Gastrocnemius medialis (tissue), 4 donors: ENCODE measurements around the gene CD37. TPM values are rescaled to one million over a fixed set of nuclear protein-coding genes. Genes with fewer than 3 reads are reported as not detected.
A peak's percentile ranks its signal among the peaks of the same experiment; 100 is the strongest.
"Not testable (repeated sequence)": the region's sequence is repeated elsewhere in the genome, so short reads cannot be mapped to it uniquely, and the experiment has no call there.

Experiments
- ATAC-seq, 2 donors: fragments of 150-250 bp; one replicate each; pipeline ENCODE4 v1.9.1; 2016
- DNase-seq, 2 donors: peaks; one replicate each; pipeline ENCODE4 v3.0.0-alpha.2; 2019
- H3K27ac ChIP-seq, 4 donors: fragments of 200-600 bp; sonication (generic); 1 replicate in 1 of 4; 2 replicates in 3 of 4; pipeline ENCODE4 v1.5.1; 2016 to 2018; ENCODE audit warnings: mild to moderate bottlenecking in 2 of 4, moderate library complexity in 1 of 4
- H3K27me3 ChIP-seq, 3 donors: fragments of 200-600 bp; sonication (generic) in 2 of 3; 1 replicate in 1 of 3; 2 replicates in 2 of 3; pipeline versions ENCODE4 v1.5.1 to v1.6.0; 2016 to 2019; ENCODE audit warnings: mild to moderate bottlenecking in 1 of 3, moderate library complexity in 1 of 3
- H3K36me3 ChIP-seq, 2 donors: fragments of 200-600 bp; sonication (generic) in 1 of 2; one replicate each; pipeline ENCODE4 v1.5.1; 2017 to 2018
- H3K4me1 ChIP-seq, 2 donors: fragments of 200-600 bp; sonication (generic) in 1 of 2; one replicate each; pipeline ENCODE4 v1.5.1; 2016 to 2017; ENCODE audit warnings: mild to moderate bottlenecking in 2 of 2
- H3K4me3 ChIP-seq, 4 donors: fragments of 200-600 bp; sonication (generic) in 3 of 4; 1 replicate in 1 of 4; 2 replicates in 3 of 4; pipeline ENCODE4 v1.5.1; 2016 to 2019; ENCODE audit warnings: mild to moderate bottlenecking in 2 of 4
- H3K9me3 ChIP-seq, 3 donors: fragments of 200-600 bp; sonication (generic) in 2 of 3; 1 replicate in 1 of 3; 2 replicates in 2 of 3; pipeline ENCODE4 v1.5.1; 2016 to 2019
- CTCF ChIP-seq, 5 experiments: fragments of 450-650 bp in 3 of 5; fragments of 200-600 bp in 2 of 5; sonication (generic) in 2 of 5; IDR thresholded peaks in 4 of 5; conservative IDR thresholded peaks in 1 of 5; 1 replicate in 4 of 5; 2 replicates in 1 of 5; pipeline ENCODE4 v1.5.1; 2016 to 2019; ENCODE audit warnings: antibody characterized with exemption in 5 of 5, mild to moderate bottlenecking in 3 of 5, moderate library complexity in 3 of 5
- POLR2A ChIP-seq, 2 donors: fragments of 450-650 bp; IDR thresholded peaks; one replicate each; pipeline ENCODE4 v1.6.1; 2017; ENCODE audit warnings: antibody characterized with exemption in 2 of 2, mild to moderate bottlenecking in 2 of 2, moderate library complexity in 2 of 2
- in situ Hi-C, 4 donors: fragments of 200-750 bp; cut with MboI; loops; one replicate each; pipeline versions ENCODE4 v1.15.0 to v1.8.0; 2017; ENCODE audit warnings: low sequenced_read_pairs in 4 of 4
- intact Hi-C: fragments of 100-400 bp; cut with DNase I; formaldehyde crosslinking; loops from one replicate; pipeline ENCODE4 v1.15.1; 2023; ENCODE audit warnings: low total_unique reads
- total RNA-seq, 4 donors: library from RNA; depleted of rRNA; stranded (reverse); fragments of >200 nt; gene quantifications; one replicate each; pipeline versions ENCODE4 v1.1.0 to v1.2.3, GENCODE V29; 2016

Gene CD37
- total RNA-seq, 4 donors from 2014 or later = 1.6 to 8.5 (median 2.3) TPM

- intact Hi-C loops = no loop called here
Observed at GRCh38 chr19:49294401-49294800, 40.8 kb upstream of the CD37 start.

GRCh38 chr19:49295208-49295880, 39.9 kb upstream of the CD37 start:
- in situ Hi-C loops = no loop called here
- Histone ChIP-seq H3K4me1 (no peaks in the 10 kb centered on the region), H3K9me3 (no peaks in the 10 kb centered on the region), H3K27me3 (no peaks in the 10 kb centered on the region), H3K4me3 (no peak overlapping the region), H3K36me3 (no peaks in the 10 kb centered on the region), H3K27ac (no peak overlapping the region)
- TF ChIP-seq CTCF (IDR thresholded peaks at IDR 0.05 in 4 of 5, conservative IDR thresholded peaks at IDR 0.05 in 1 of 5) (no peak), POLR2A (IDR thresholded peaks at IDR 0.05) (no peak)
- intact Hi-C loops = no loop called here
- DNase-seq (no peak), ATAC-seq (no peak)

More at GRCh38 chr19:49294401-49294800, 40.8 kb upstream of the CD37 start:
- ATAC-seq = no peak
- H3K4me1 ChIP-seq = no peaks in the 10 kb centered on the region
- H3K27ac ChIP-seq = no peak overlapping the region
- H3K27me3 ChIP-seq = no peaks in the 10 kb centered on the region
- TF ChIP-seq CTCF (IDR thresholded peaks at IDR 0.05 in 4 of 5, conservative IDR thresholded peaks at IDR 0.05 in 1 of 5) (no peak), POLR2A (IDR thresholded peaks at IDR 0.05) (no peak)
- no peak for DNase-seq
- H3K4me3 ChIP-seq = no peak overlapping the region
- H3K36me3 ChIP-seq = no peaks in the 10 kb centered on the region
- no peaks in the 10 kb centered on the region for H3K9me3 ChIP-seq
- in situ Hi-C loops = no loop called here

GRCh38 chr19:49297403-49297802, 37.8 kb upstream of the CD37 start:
- DNase-seq = no peak
- H3K9me3 ChIP-seq = no peaks in the 10 kb centered on the region
- no peaks in the 10 kb centered on the region for H3K4me1 ChIP-seq
- TF ChIP-seq CTCF (IDR thresholded peaks at IDR 0.05 in 4 of 5, conservative IDR thresholded peaks at IDR 0.05 in 1 of 5) (no peak), POLR2A (IDR thresholded peaks at IDR 0.05) (no peak)
- no peak for ATAC-seq
- no peaks in the 10 kb centered on the region for H3K36me3 ChIP-seq
- H3K4me3 ChIP-seq = no peak overlapping the region
- no peaks in the 10 kb centered on the region for H3K27me3 ChIP-seq
- in situ Hi-C loops (no loop called here), intact Hi-C loops (no loop called here)
- no peak overlapping the region for H3K27ac ChIP-seq

- in situ Hi-C loops, H3K9me3 ChIP-seq, H3K4me3 ChIP-seq, H3K4me1 ChIP-seq, H3K27ac ChIP-seq, H3K27me3 ChIP-seq, H3K36me3 ChIP-seq, ATAC-seq, intact Hi-C loops, DNase-seq: not testable (repeated sequence)
Observed at GRCh38 chr19:49298653-49299052, 36.6 kb upstream of the CD37 start.

GRCh38 chr19:49301165-49301865, 33.9 kb upstream of the CD37 start:
- H3K27me3 ChIP-seq = no peaks in the 10 kb centered on the region
- no peak overlapping the region for H3K4me3 ChIP-seq
- ATAC-seq (peak in 1 of 2 donors; percentile 58), DNase-seq (peak; percentile 27 to 41)
- in situ Hi-C loops = no loop called here
- intact Hi-C loops = loop anchor here (1.0 kb wide), 1 partner anchor 75 kb away; no protein-coding TSS in a partner anchor
- no peaks in the 10 kb centered on the region for H3K9me3 ChIP-seq
- no peaks in the 10 kb centered on the region for H3K4me1 ChIP-seq
- no peaks in the 10 kb centered on the region for H3K36me3 ChIP-seq
- H3K27ac ChIP-seq = no peak overlapping the region
- TF ChIP-seq CTCF (IDR thresholded peaks at IDR 0.05 in 4 of 5, conservative IDR thresholded peaks at IDR 0.05 in 1 of 5) = peak; percentile 29 to 78 (median 66)
- TF ChIP-seq POLR2A (IDR thresholded peaks at IDR 0.05) = no peak
